Measurements from ENCODE around the gene CLDN9. TPM values are rescaled to one million over a fixed set of nuclear protein-coding genes. Genes with fewer than 3 reads are reported as not detected.

CLDN9 gene
- total and polyA plus RNA-seq, 9 of the 15 experiments (the other 6 are each of a cell fraction or from before 2014, with no cell fraction given), result 0.12 to 0.44 (median 0.22) TPM; not detected in 4

DNA sequence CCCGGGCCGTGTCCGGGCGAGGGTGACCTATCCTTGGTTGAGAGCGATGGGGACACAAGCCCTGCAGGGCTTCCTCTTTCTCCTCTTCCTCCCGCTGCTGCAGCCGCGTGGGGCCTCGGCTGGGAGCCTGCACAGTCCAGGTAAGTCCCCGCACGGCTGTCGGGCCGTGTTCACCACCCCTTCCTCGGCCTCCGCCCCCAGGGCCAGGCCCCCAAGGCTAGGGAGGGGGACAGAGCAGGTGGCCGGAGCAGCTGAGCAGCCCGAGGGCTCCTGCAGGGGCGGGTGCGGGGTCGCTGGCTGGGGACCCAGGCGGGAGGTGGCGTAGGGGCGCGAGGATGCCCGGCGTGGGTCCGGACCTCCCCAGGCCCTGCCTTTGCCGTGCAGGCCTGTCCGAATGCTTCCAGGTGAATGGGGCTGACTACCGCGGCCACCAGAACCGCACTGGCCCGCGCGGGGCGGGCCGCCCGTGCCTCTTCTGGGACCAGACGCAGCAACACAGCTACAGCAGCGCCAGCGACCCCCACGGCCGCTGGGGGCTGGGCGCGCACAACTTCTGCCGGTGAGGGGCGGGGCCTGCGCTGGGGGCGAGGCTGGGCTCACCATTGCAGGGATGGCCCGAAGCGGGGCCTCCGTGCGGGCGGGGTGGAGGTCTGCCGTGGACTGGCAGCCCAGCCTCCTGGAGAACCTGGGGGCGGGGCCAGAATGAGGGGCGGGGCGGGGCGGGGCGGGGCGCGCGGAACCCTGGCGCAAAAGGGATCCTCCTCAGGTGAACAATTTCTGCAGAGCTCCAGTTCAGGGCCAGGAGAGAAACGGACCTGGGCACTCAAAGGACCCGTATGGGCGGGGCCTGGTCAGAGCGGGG, 48.0 kb upstream of the CLDN9 start (continued):
- TF ChIP-seq, protein P1, sequence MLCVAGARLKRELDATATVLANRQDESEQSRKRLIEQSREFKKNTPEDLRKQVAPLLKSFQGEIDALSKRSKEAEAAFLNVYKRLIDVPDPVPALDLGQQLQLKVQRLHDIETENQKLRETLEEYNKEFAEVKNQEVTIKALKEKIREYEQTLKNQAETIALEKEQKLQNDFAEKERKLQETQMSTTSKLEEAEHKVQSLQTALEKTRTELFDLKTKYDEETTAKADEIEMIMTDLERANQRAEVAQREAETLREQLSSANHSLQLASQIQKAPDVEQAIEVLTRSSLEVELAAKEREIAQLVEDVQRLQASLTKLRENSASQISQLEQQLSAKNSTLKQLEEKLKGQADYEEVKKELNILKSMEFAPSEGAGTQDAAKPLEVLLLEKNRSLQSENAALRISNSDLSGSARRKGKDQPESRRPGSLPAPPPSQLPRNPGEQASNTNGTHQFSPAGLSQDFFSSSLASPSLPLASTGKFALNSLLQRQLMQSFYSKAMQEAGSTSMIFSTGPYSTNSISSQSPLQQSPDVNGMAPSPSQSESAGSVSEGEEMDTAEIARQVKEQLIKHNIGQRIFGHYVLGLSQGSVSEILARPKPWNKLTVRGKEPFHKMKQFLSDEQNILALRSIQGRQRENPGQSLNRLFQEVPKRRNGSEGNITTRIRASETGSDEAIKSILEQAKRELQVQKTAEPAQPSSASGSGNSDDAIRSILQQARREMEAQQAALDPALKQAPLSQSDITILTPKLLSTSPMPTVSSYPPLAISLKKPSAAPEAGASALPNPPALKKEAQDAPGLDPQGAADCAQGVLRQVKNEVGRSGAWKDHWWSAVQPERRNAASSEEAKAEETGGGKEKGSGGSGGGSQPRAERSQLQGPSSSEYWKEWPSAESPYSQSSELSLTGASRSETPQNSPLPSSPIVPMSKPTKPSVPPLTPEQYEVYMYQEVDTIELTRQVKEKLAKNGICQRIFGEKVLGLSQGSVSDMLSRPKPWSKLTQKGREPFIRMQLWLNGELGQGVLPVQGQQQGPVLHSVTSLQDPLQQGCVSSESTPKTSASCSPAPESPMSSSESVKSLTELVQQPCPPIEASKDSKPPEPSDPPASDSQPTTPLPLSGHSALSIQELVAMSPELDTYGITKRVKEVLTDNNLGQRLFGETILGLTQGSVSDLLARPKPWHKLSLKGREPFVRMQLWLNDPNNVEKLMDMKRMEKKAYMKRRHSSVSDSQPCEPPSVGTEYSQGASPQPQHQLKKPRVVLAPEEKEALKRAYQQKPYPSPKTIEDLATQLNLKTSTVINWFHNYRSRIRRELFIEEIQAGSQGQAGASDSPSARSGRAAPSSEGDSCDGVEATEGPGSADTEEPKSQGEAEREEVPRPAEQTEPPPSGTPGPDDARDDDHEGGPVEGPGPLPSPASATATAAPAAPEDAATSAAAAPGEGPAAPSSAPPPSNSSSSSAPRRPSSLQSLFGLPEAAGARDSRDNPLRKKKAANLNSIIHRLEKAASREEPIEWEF (CRISPR knock-in tag; IDR thresholded peaks at IDR 0.05), result no peak
- TF ChIP-seq ZNF444 (CRISPR knock-in tag; IDR thresholded peaks at IDR 0.05), result no peak
- TF ChIP-seq NEUROD1 (IDR thresholded peaks at IDR 0.05; ENCODE audit: borderline replicate concordance, low read depth, low read length, partially characterized antibody), result no peak
- TF ChIP-seq NRF1 (conservative IDR thresholded peaks at IDR 0.05 in 1 of 2, IDR thresholded peaks at IDR 0.05 in 1 of 2), result peak; percentile 65 to 72
- TF ChIP-seq MCM2 (IDR thresholded peaks at IDR 0.05; ENCODE audit: low read depth), result no peak
- TF ChIP-seq CXXC5 (CRISPR knock-in tag; IDR thresholded peaks at IDR 0.05), result peak; percentile 8; the same call in 1 of the 2 replicates
- TF ChIP-seq TCF3 (CRISPR knock-in tag; IDR thresholded peaks at IDR 0.05), result 0 out of 2 replicates have a peak, but pooled peaks have one; percentile 12
- TF ChIP-seq ZFX (CRISPR knock-in tag; IDR thresholded peaks at IDR 0.05), result peak; percentile 45; the same call in 1 of the 2 replicates
- TF ChIP-seq RBM39 (optimal IDR thresholded peaks at IDR 0.05; ENCODE audit: low read depth, low read length), result no peak
- peak; percentile 29; the same call in 1 of the 2 replicates for TF ChIP-seq CREB1 (IDR thresholded peaks at IDR 0.05)
- no peak for TF ChIP-seq CREB1 (CRISPR knock-in tag; IDR thresholded peaks at IDR 0.05)
- TF ChIP-seq SPI1 (IDR thresholded peaks at IDR 0.05; ENCODE audit: borderline replicate concordance, low read depth, low read length), result peak; percentile 85
- TF ChIP-seq BRCA1 (IDR thresholded peaks at IDR 0.05), result no peak
- 0 out of 2 replicates have a peak, but pooled peaks have one; percentile 57 for TF ChIP-seq BRCA1 (CRISPR knock-in tag; IDR thresholded peaks at IDR 0.05)
- TF ChIP-seq FOXA3 (CRISPR knock-in tag; conservative IDR thresholded peaks at IDR 0.05 in 1 of 2, IDR thresholded peaks at IDR 0.05 in 1 of 2), result 0 out of 4 replicates have a peak, but pooled peaks of 1 of the 2 experiments have one; percentile 16
- TF ChIP-seq PHF8 (IDR thresholded peaks at IDR 0.05; ENCODE audit: borderline replicate concordance, low read length), result peak; percentile 36; the same call in 1 of the 2 replicates
- TF ChIP-seq, protein P2, sequence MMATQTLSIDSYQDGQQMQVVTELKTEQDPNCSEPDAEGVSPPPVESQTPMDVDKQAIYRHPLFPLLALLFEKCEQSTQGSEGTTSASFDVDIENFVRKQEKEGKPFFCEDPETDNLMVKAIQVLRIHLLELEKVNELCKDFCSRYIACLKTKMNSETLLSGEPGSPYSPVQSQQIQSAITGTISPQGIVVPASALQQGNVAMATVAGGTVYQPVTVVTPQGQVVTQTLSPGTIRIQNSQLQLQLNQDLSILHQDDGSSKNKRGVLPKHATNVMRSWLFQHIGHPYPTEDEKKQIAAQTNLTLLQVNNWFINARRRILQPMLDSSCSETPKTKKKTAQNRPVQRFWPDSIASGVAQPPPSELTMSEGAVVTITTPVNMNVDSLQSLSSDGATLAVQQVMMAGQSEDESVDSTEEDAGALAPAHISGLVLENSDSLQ (IDR thresholded peaks at IDR 0.05), result peak; percentile 37; the same call in 1 of the 2 replicates
- TF ChIP-seq BRF1 (IDR thresholded peaks at IDR 0.05; ENCODE audit: borderline replicate concordance, extremely low read depth, insufficient read length), result no peak
- TF ChIP-seq HMGN3 (IDR thresholded peaks at IDR 0.05; ENCODE audit: borderline replicate concordance, extremely low read depth, insufficient read length, low read depth, low read length), result peak; percentile 24
- TF ChIP-seq DMBX1 (CRISPR knock-in tag; IDR thresholded peaks at IDR 0.05; ENCODE audit: borderline replicate concordance), result no peak
- no peak for TF ChIP-seq POLR3G (IDR thresholded peaks at IDR 0.05; ENCODE audit: extremely low read depth, insufficient read length, insufficient replicate concordance)
- 0 out of 2 replicates have a peak, but pooled peaks have one; percentile 6 for TF ChIP-seq CREM (IDR thresholded peaks at IDR 0.05; ENCODE audit: low read depth)
